T-helper 17 cell (primary cell): Measurements from ENCODE around the gene ANO9. TPM values are rescaled to one million over a fixed set of nuclear protein-coding genes. Genes with fewer than 3 reads are reported as not detected.
A peak's percentile ranks its signal among the peaks of the same experiment; 100 is the strongest.
"Not testable (repeated sequence)": the region's sequence is repeated elsewhere in the genome, so short reads cannot be mapped to it uniquely, and the experiment has no call there.

Source experiments
- ATAC-seq: fragments of 150-1000 bp; cut with Tn5 transposase; 2 replicates; pipeline ENCODE4 v1.10.0; 2021; ENCODE audit warnings: mild to moderate bottlenecking, moderate library complexity
- DNase-seq, 3 donors: peaks; one replicate each; pipeline versions ENCODE4 v3.0.0 to v3.0.0-alpha.2; 2020 to 2021
- H3K9me3 ChIP-seq: one replicate; pipeline ENCODE4 v1.7.0; 2013; ENCODE audit warnings: low read length, mild to moderate bottlenecking; ENCODE audit not compliant: control insufficient read depth, poor library complexity, severe bottlenecking
- H3K27ac Mint-ChIP-seq: one replicate; pipeline ENCODE4 v1.8.0; 2022; ENCODE audit warnings: mild to moderate bottlenecking, moderate library complexity, mixed read lengths
- H3K27me3 Mint-ChIP-seq: one replicate; pipeline ENCODE4 v1.8.0; 2022; ENCODE audit warnings: mixed read lengths
- H3K36me3 Mint-ChIP-seq: one replicate; pipeline ENCODE4 v1.8.0; 2022; ENCODE audit warnings: low read depth, mixed read lengths
- H3K4me1 Mint-ChIP-seq: one replicate; pipeline ENCODE4 v1.8.0; 2022; ENCODE audit warnings: mild to moderate bottlenecking, mixed read lengths
- H3K4me3 Mint-ChIP-seq: one replicate; pipeline ENCODE4 v1.8.0; 2022; ENCODE audit warnings: mild to moderate bottlenecking, moderate library complexity, mixed read lengths
- total RNA-seq, 4 donors: library from RNA in 2 of 4; stranded (reverse) in 2 of 4; gene quantifications; one replicate each; pipeline ENCODE4 v1.2.3 and lab custom pipeline; 2022 to 2026

Gene ANO9
- total RNA-seq, 2 donors from 2014 or later, result 131 to 165 TPM

- Mint-ChIP-seq H3K27me3 (no peaks in the 10 kb centered on the region), H3K27ac (no peak overlapping the region), H3K4me3 (no peak overlapping the region), H3K36me3 (no peaks in the 10 kb centered on the region), H3K4me1 (peaks cover 3% of the 10 kb centered on the region)
- DNase-seq, result no peak
- no peak for ATAC-seq
- H3K9me3 ChIP-seq, result no peaks in the 10 kb centered on the region
Observed at GRCh38 chr11:477052-477715, 35.4 kb upstream of the ANO9 start.

- Mint-ChIP-seq H3K4me3 (no peak overlapping the region), H3K4me1 (peaks cover 3% of the 10 kb centered on the region), H3K36me3 (no peaks in the 10 kb centered on the region), H3K27me3 (no peaks in the 10 kb centered on the region), H3K27ac (no peak overlapping the region)
- no peak for DNase-seq
- ATAC-seq, result no peak
- no peaks in the 10 kb centered on the region for H3K9me3 ChIP-seq
Observed at GRCh38 chr11:476416-476815, 34.6 kb upstream of the ANO9 start.

GRCh38 chr11:475941-476340 is 34.1 kb upstream of the ANO9 start:
- Mint-ChIP-seq H3K4me1 (peaks cover 3% of the 10 kb centered on the region), H3K27ac (no peak overlapping the region), H3K27me3 (no peaks in the 10 kb centered on the region), H3K36me3 (no peaks in the 10 kb centered on the region), H3K4me3 (no peak overlapping the region)
- DNase-seq, result no peak
- H3K9me3 ChIP-seq, result no peaks in the 10 kb centered on the region
- ATAC-seq, result no peak

- no peaks in the 10 kb centered on the region for H3K27me3 Mint-ChIP-seq
- H3K4me1 Mint-ChIP-seq, result peaks cover 3% of the 10 kb centered on the region
- H3K36me3 Mint-ChIP-seq, result no peaks in the 10 kb centered on the region
- H3K9me3 ChIP-seq, result no peaks in the 10 kb centered on the region
- ATAC-seq (no peak), DNase-seq (no peak)
- no peak overlapping the region for H3K27ac Mint-ChIP-seq
- no peak overlapping the region for H3K4me3 Mint-ChIP-seq
Observed at GRCh38 chr11:474914-475506, 33.2 kb upstream of the ANO9 start.

- no peak for DNase-seq
- no peaks in the 10 kb centered on the region for H3K9me3 ChIP-seq
- H3K4me3 Mint-ChIP-seq, result no peak overlapping the region
- H3K27me3 Mint-ChIP-seq, result no peaks in the 10 kb centered on the region
- no peak overlapping the region for H3K27ac Mint-ChIP-seq
- H3K36me3 Mint-ChIP-seq, result no peaks in the 10 kb centered on the region
- ATAC-seq, result no peak
- peaks cover 3% of the 10 kb centered on the region for H3K4me1 Mint-ChIP-seq
Observed at GRCh38 chr11:473962-474785, 32.4 kb upstream of the ANO9 start.

- DNase-seq (no peak), ATAC-seq (no peak)
- peaks cover 3% of the 10 kb centered on the region for H3K4me1 Mint-ChIP-seq
- H3K27ac Mint-ChIP-seq, result no peak overlapping the region
- no peaks in the 10 kb centered on the region for H3K9me3 ChIP-seq
- H3K4me3 Mint-ChIP-seq, result no peak overlapping the region
- H3K36me3 Mint-ChIP-seq, result no peaks in the 10 kb centered on the region
- no peaks in the 10 kb centered on the region for H3K27me3 Mint-ChIP-seq
Observed at GRCh38 chr11:473415-473814, 31.6 kb upstream of the ANO9 start.

GRCh38 chr11:472816-473215 is 31.0 kb upstream of the ANO9 start:
- H3K9me3 ChIP-seq, result no peaks in the 10 kb centered on the region
- no peak for DNase-seq
- H3K4me3 Mint-ChIP-seq, result no peak overlapping the region
- no peak for ATAC-seq
- no peaks in the 10 kb centered on the region for H3K27me3 Mint-ChIP-seq
- no peaks in the 10 kb centered on the region for H3K36me3 Mint-ChIP-seq
- H3K27ac Mint-ChIP-seq, result no peak overlapping the region
- H3K4me1 Mint-ChIP-seq, result peaks cover 3% of the 10 kb centered on the region

GRCh38 chr11:472272-472671 is 30.5 kb upstream of the ANO9 start:
- H3K4me1 Mint-ChIP-seq, result peaks cover 3% of the 10 kb centered on the region
- H3K4me3 Mint-ChIP-seq, result no peak overlapping the region
- DNase-seq (no peak), ATAC-seq (no peak)
- H3K36me3 Mint-ChIP-seq, result no peaks in the 10 kb centered on the region
- no peaks in the 10 kb centered on the region for H3K27me3 Mint-ChIP-seq
- H3K9me3 ChIP-seq, result no peaks in the 10 kb centered on the region
- no peak overlapping the region for H3K27ac Mint-ChIP-seq

- ATAC-seq, result no peak
- no peaks in the 10 kb centered on the region for H3K9me3 ChIP-seq
- no peaks in the 10 kb centered on the region for H3K36me3 Mint-ChIP-seq
- DNase-seq, result no peak
- H3K4me1 Mint-ChIP-seq, result peaks cover 3% of the 10 kb centered on the region
- H3K27me3 Mint-ChIP-seq, result no peaks in the 10 kb centered on the region
- no peak overlapping the region for H3K27ac Mint-ChIP-seq
- no peak overlapping the region for H3K4me3 Mint-ChIP-seq
Observed at GRCh38 chr11:471468-472145, 29.8 kb upstream of the ANO9 start.

- DNase-seq (no peak), ATAC-seq (no peak)
- H3K9me3 ChIP-seq, result no peaks in the 10 kb centered on the region
- Mint-ChIP-seq H3K4me1 (peaks cover 3% of the 10 kb centered on the region), H3K4me3 (no peak overlapping the region), H3K27me3 (no peaks in the 10 kb centered on the region), H3K36me3 (no peaks in the 10 kb centered on the region), H3K27ac (no peak overlapping the region)
Observed at GRCh38 chr11:469684-470560, 28.1 kb upstream of the ANO9 start.

GRCh38 chr11:469026-469683 is 27.3 kb upstream of the ANO9 start:
- H3K4me1 Mint-ChIP-seq, ATAC-seq, H3K27ac Mint-ChIP-seq: not testable (repeated sequence)

GRCh38 chr11:468493-468892 is 26.7 kb upstream of the ANO9 start:
- H3K27me3 Mint-ChIP-seq, result no peaks in the 10 kb centered on the region
- H3K36me3 Mint-ChIP-seq, result no peaks in the 10 kb centered on the region
- H3K4me1 Mint-ChIP-seq, result peaks cover 3% of the 10 kb centered on the region
- ATAC-seq, result no peak
- H3K4me3 Mint-ChIP-seq, result no peak overlapping the region
- H3K9me3 ChIP-seq, result no peaks in the 10 kb centered on the region
- DNase-seq, result no peak
- peak overlapping the region; percentile 66 for H3K27ac Mint-ChIP-seq

More at GRCh38 chr11:469026-469683, 27.3 kb upstream of the ANO9 start:
- not testable (repeated sequence) for H3K9me3 ChIP-seq, H3K4me3 Mint-ChIP-seq, H3K27me3 Mint-ChIP-seq, H3K36me3 Mint-ChIP-seq, DNase-seq
